ENCODE measurements around the gene GORASP2. TPM values are rescaled to one million over a fixed set of nuclear protein-coding genes. Genes with fewer than 3 reads are reported as not detected.
A peak's percentile ranks its signal among the peaks of the same experiment; 100 is the strongest.

Gene GORASP2
- total RNA-seq, 1 donor from 2014 or later, result 34.2 TPM

DNA sequence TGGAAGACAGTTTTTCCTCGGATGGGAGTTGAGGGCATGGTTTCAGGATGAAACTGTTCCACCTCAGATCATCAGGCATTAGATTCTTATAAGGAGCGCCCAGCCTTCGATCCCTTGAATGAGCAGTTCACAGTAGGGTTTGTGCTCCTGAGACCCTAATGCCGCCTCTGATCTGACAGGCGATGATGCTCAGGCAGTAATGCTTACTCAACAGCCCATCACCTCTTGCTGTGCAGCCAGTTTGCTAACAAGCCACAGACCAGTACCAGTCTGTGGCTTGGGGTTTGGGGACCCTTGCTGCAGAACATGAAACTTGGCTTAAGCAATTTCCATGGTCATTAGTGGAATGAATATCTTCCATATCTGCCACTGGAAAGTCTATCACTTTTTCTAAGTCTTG, 56.4 kb downstream of the GORASP2 start:
- FAIRE-seq, result no peak
- H3K4me3 ChIP-seq (ENCODE audit: low read depth, low read length), result no peak overlapping the region
- H3K36me3 ChIP-seq (ENCODE audit: control insufficient read depth, insufficient read depth, low read length), result no peaks in the 10 kb centered on the region
- no peak for TF ChIP-seq CTCF (IDR thresholded peaks at IDR 0.05; ENCODE audit: insufficient read depth, low read length, severe bottlenecking)
- H3K27me3 ChIP-seq (ENCODE audit: control insufficient read depth, insufficient read depth, low read length), result no peaks in the 10 kb centered on the region
- DNase-seq (ENCODE audit: low read depth), result no peak

GRCh38 chr2:170986566-170987258, 57.7 kb downstream of the GORASP2 start:
- no peak for TF ChIP-seq CTCF (IDR thresholded peaks at IDR 0.05; ENCODE audit: insufficient read depth, low read length, severe bottlenecking)
- Histone ChIP-seq H3K4me3 (ENCODE audit: low read depth, low read length) (no peak overlapping the region), H3K27me3 (ENCODE audit: control insufficient read depth, insufficient read depth, low read length) (no peaks in the 10 kb centered on the region), H3K36me3 (ENCODE audit: control insufficient read depth, insufficient read depth, low read length) (no peaks in the 10 kb centered on the region)
- DNase-seq (ENCODE audit: low read depth) (no peak), FAIRE-seq (no peak)

DNA sequence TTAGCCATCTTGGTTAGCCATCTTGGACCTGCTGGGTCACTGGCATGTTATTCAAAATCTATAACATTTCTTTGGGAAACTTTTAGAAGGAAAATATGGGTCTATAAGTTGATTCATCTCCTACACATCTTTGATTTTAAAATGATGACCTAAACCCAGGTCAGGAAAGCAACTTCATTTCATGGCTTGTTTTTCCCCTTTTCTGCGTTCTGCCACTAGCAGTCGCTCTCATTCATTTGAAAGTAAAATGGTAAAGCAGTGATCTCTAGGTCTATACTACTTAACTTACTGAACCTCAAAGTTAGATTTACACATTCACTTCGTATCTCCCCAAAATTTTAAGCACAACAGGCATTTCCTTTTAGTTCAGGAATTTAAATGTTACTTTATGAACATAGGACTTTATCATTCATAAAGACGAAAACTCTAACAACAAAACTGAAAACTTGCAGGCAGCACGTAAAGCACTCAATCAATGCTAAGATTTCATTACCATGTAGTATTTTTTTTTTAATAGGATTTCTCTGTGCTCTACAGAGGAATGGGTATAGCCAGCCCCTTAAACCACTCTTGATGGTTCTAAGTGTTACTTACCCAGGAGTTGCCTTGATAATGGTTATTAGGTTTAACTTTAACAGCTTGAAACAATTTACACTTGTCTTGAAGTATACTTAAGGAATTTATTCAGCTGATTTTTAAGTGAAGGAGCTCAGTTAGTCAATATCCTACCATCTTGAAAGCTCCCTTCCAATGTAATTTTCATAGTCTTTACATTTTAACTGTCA, 62.5 kb downstream of the GORASP2 start:
- Histone ChIP-seq H3K4me3 (ENCODE audit: low read depth, low read length) (no peak overlapping the region), H3K36me3 (ENCODE audit: control insufficient read depth, insufficient read depth, low read length) (peaks cover 5% of the 10 kb centered on the region), H3K27me3 (ENCODE audit: control insufficient read depth, insufficient read depth, low read length) (no peaks in the 10 kb centered on the region)
- FAIRE-seq (no peak), DNase-seq (ENCODE audit: low read depth) (no peak)
- peak; percentile 3 for TF ChIP-seq CTCF (IDR thresholded peaks at IDR 0.05; ENCODE audit: insufficient read depth, low read length, severe bottlenecking)

DNA sequence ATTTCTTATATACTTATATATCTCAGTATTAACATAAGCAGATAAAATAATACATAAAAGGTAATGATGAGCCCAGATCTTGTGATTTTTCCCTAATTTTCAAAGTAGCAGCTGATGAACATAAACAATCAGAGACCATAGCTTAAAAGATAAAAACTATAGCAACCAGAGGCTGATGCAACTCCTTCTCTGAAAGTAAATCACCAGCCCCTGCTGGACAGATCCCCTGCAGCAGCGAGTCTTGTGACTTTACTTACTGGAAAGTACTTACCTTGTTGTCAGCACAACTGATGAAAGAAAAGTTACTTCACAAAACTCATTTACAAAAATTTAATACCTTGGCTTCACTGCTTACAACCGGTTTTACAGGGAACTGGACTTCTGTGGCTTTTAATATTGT, 67.3 kb downstream of the GORASP2 start:
- DNase-seq (ENCODE audit: low read depth) (no peak), FAIRE-seq (no peak)
- Histone ChIP-seq H3K27me3 (ENCODE audit: control insufficient read depth, insufficient read depth, low read length) (no peaks in the 10 kb centered on the region), H3K4me3 (ENCODE audit: low read depth, low read length) (no peak overlapping the region), H3K36me3 (ENCODE audit: control insufficient read depth, insufficient read depth, low read length) (peaks cover 7% of the 10 kb centered on the region)
- no peak for TF ChIP-seq CTCF (IDR thresholded peaks at IDR 0.05; ENCODE audit: insufficient read depth, low read length, severe bottlenecking)

GRCh38 chr2:170997893-170998597, 69.0 kb downstream of the GORASP2 start:
- no peak for TF ChIP-seq CTCF (IDR thresholded peaks at IDR 0.05; ENCODE audit: insufficient read depth, low read length, severe bottlenecking)
- Histone ChIP-seq H3K27me3 (ENCODE audit: control insufficient read depth, insufficient read depth, low read length) (no peaks in the 10 kb centered on the region), H3K36me3 (ENCODE audit: control insufficient read depth, insufficient read depth, low read length) (peaks cover 7% of the 10 kb centered on the region), H3K4me3 (ENCODE audit: low read depth, low read length) (no peak overlapping the region)
- DNase-seq (ENCODE audit: low read depth), result no peak
- no peak for FAIRE-seq
